ENCODE measurements around the gene GMPPA.

GMPPA gene

DNA sequence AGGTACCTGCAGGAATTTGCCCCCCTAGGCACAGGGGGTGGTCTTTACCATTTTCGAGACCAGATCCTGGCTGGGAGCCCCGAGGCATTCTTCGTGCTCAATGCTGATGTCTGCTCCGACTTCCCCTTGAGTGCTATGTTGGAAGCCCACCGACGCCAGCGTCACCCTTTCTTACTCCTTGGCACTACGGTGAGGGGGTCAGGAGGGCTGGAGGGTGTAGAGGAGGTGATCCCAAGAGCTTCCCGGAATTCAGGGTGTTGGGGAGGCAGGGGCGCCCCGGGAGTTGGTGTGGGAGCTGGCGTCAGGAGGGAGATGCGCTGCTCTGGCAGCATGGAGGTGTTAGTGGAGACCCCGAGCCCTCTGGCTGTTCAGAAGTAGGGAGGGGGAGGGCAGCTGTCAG, 3.2 kb downstream of the GMPPA start:
- H3K4me3 Mint-ChIP-seq = no peak overlapping the region
- no peak overlapping the region for H3K27ac Mint-ChIP-seq

GRCh38 chr2:219502618-219503017, 3.9 kb downstream of the GMPPA start:
- Mint-ChIP-seq H3K36me3 (ENCODE audit: low read depth) (peaks cover 17% of the 10 kb centered on the region), H3K4me3 (no peak overlapping the region), H3K27me3 (peaks cover 7% of the 10 kb centered on the region)

More for the DNA sequence above, 3.2 kb downstream of the GMPPA start:
- no peaks in the 10 kb centered on the region for H3K9me3 Mint-ChIP-seq
- H3K4me1 Mint-ChIP-seq (ENCODE audit: low read depth) = peaks cover 32% of the 10 kb centered on the region
- peaks cover 17% of the 10 kb centered on the region for H3K36me3 Mint-ChIP-seq (ENCODE audit: low read depth)
- H3K27me3 Mint-ChIP-seq = peaks cover 12% of the 10 kb centered on the region

DNA sequence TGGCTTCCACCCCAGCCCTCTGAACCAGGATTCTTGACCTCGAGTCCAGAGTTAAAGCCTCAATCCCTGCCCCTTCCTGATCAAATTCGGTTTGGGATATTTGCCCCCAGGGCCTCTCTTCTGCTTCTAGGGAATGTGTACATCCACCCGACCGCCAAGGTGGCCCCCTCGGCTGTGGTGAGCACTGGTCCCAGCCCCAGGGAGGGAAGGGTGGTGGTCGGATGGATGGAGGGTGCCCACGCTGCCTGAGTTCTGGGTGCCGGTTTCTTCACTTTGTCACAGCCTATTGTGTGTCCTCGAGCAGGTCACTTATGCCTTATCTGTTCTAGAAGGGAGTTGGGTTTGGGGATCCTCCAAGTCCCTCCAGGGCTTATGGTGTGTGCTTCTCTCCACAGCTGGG, 6.9 kb downstream of the GMPPA start:
- H3K36me3 Mint-ChIP-seq (ENCODE audit: low read depth) = peaks cover 17% of the 10 kb centered on the region
- no peak overlapping the region for H3K4me3 Mint-ChIP-seq
- peaks cover 12% of the 10 kb centered on the region for H3K27me3 Mint-ChIP-seq
- no peak overlapping the region for H3K27ac Mint-ChIP-seq
- H3K4me1 Mint-ChIP-seq (ENCODE audit: low read depth) = peaks cover 9% of the 10 kb centered on the region
- H3K9me3 Mint-ChIP-seq = no peaks in the 10 kb centered on the region

More at GRCh38 chr2:219502618-219503017, 3.9 kb downstream of the GMPPA start:
- Mint-ChIP-seq H3K9me3 (no peaks in the 10 kb centered on the region), H3K4me1 (ENCODE audit: low read depth) (peaks cover 27% of the 10 kb centered on the region), H3K27ac (no peak overlapping the region)

DNA sequence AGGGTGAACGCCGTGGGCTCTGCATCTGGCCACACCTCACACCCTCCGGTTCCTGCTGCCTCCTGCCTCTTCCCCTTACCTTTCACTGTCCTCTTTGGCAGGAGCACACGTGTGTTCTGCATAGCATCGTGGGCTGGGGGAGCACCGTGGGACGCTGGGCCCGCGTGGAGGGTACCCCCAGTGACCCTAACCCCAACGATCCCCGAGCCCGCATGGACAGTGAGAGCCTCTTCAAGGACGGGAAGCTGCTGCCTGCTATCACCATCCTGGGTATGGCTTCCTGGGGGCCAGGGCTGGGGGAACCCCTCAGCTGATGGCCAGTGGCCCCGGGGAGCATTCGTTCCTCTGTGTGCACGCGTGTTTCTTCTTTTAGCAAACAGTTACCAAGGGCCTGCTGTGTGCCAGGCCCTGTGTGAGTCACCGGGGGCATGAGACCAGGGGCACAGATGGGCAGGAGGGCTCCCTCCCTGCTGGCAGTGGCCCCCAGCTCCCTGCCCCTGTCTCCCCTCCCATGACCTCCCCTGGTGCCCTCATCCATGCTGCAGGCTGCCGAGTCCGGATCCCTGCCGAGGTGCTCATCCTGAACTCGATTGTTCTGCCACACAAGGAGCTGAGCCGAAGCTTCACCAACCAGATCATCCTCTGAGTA, 7.6 kb downstream of the GMPPA start:
- peaks cover 17% of the 10 kb centered on the region for H3K36me3 Mint-ChIP-seq (ENCODE audit: low read depth)
- H3K9me3 Mint-ChIP-seq = no peaks in the 10 kb centered on the region
- no peak overlapping the region for H3K27ac Mint-ChIP-seq
- no peak overlapping the region for H3K4me3 Mint-ChIP-seq
- H3K4me1 Mint-ChIP-seq (ENCODE audit: low read depth) = peaks cover 9% of the 10 kb centered on the region
- H3K27me3 Mint-ChIP-seq = peaks cover 19% of the 10 kb centered on the region

DNA sequence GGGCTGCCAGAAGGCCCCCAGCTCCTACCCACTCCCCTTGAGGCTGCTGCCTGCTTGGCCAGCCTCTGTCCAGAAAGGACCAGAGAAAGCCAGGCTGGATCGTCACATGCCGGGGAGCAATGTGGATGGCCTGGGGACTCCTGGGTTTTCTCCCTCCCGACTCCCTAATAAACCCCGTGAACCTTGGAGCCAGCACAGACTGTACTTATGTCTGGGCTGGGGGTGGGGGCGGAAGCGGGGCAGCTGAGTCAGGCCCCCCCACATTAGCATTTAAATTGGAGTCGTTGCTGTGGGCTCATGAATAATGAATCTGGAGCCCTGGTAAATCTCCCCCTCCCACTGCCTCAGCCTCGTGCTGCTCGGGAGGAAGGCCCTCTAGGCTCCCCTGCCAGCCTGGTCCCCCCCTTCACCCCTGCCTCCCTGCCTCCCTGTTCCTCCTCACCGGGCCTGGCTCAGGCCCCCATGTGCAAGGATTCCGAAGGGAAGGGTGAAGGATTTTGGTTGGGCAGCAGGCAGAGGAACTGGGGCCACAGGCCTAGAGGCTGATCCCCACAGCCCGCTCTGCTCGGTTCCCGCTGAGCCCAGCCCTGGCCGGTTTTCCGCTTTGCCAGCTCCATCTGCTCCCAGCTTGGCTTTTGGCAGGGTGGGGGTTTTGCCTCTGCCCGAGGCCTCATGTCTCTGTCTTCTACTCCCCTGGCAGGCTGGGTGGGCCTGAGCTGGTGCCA, 8.3 kb downstream of the GMPPA start:
- H3K4me1 Mint-ChIP-seq (ENCODE audit: low read depth) = peaks cover 9% of the 10 kb centered on the region
- peaks cover 21% of the 10 kb centered on the region for H3K27me3 Mint-ChIP-seq
- H3K9me3 Mint-ChIP-seq = no peaks in the 10 kb centered on the region
- H3K4me3 Mint-ChIP-seq = no peak overlapping the region
- H3K36me3 Mint-ChIP-seq (ENCODE audit: low read depth) = peaks cover 17% of the 10 kb centered on the region
- H3K27ac Mint-ChIP-seq = no peak overlapping the region

GRCh38 chr2:219507581-219508443, 9.1 kb downstream of the GMPPA start:
- Mint-ChIP-seq H3K27me3 (peaks cover 27% of the 10 kb centered on the region), H3K9me3 (no peaks in the 10 kb centered on the region), H3K4me3 (no peak overlapping the region), H3K27ac (no peak overlapping the region), H3K4me1 (ENCODE audit: low read depth) (peaks cover 9% of the 10 kb centered on the region), H3K36me3 (ENCODE audit: low read depth) (peaks cover 17% of the 10 kb centered on the region)

- H3K27me3 Mint-ChIP-seq = peaks cover 31% of the 10 kb centered on the region
- H3K4me1 Mint-ChIP-seq (ENCODE audit: low read depth) = peaks cover 10% of the 10 kb centered on the region
- H3K4me3 Mint-ChIP-seq = no peak overlapping the region
- H3K27ac Mint-ChIP-seq = no peak overlapping the region
- H3K36me3 Mint-ChIP-seq (ENCODE audit: low read depth) = peaks cover 17% of the 10 kb centered on the region
- H3K9me3 Mint-ChIP-seq = no peaks in the 10 kb centered on the region
Measured at GRCh38 chr2:219508444-219508734, 9.7 kb downstream of the GMPPA start.

DNA sequence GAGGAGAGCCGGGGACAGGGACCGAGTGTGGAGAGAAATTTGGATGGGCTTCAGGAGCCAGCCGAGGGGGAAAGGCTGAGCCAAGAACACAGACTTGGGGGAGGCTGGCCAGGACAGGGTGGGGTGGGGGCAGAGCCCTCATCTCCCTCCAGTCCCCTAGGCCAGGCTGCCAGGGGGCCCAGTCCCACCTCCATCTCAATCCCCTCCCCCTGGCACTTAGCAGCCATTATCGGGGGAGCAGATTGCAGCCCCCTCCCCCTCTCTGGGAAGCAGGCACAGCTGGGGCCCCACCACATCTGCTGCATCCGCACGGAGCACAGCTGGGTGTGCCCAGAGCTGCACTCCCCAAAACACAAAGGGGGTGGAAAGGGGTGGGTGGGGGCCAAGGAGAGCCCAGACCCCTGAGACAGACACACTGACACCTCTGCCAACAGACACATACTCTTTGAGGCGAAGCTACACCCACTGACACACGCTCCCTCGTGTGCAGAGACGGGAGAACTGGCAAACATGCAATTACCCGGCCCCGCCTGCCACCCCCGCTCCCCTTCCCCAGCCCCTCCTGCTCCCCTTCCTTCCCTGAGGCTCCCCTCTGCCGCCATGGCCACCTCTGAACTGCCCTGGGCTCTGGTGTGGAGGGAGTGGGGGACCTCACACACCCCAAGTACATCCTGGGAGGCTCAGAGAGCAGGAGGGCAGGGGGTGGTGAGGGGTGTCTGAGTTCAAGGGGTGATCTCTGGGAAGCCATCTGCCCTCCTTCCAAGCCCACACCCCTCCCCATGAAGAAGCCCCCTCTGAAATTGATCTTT, 10.5 kb downstream of the GMPPA start:
- H3K4me1 Mint-ChIP-seq (ENCODE audit: low read depth) = peaks cover 13% of the 10 kb centered on the region
- no peak overlapping the region for H3K27ac Mint-ChIP-seq
- H3K27me3 Mint-ChIP-seq = peaks cover 39% of the 10 kb centered on the region
- H3K36me3 Mint-ChIP-seq (ENCODE audit: low read depth) = peaks cover 17% of the 10 kb centered on the region
- H3K9me3 Mint-ChIP-seq = no peaks in the 10 kb centered on the region
- peak overlapping the region; percentile 20 for H3K4me3 Mint-ChIP-seq

DNA sequence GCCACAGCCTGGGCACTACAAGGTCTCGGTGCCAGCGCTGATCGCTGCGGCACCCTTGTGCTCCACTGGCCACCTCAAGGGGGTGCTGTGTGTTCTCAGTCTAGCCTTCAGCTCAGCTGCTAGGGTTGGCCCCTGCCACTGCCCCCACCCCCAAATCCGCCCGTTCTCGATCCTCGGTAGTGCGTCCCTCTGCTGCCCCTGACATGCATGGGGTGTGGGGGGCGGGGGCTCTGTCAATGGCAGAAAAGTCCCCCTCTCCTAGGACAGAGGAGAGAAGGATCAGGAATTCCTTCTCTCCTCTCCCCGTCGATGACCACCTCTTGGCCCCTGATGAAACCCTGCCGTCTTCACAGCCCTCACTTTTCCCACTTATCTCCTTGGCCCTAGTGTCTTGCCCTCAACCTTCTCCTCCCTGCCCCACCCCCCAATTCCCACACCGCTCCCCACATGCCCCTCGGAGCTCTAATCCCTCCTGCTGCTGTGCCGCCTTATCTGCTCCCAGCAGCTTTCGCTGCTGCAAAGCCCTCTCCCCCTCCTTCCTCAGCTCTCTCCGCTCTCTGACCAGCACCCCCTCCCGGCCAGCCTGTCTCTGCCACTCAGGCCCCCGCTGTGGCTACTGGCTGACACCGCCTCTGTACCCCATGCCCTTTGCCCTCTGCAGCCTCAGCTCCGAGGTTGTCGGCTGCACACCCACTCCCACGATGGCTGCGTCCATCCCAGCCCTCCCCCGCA, 11.3 kb downstream of the GMPPA start:
- H3K36me3 Mint-ChIP-seq (ENCODE audit: low read depth) = peaks cover 10% of the 10 kb centered on the region
- no peak overlapping the region for H3K27ac Mint-ChIP-seq
- peak overlapping the region; percentile 20 for H3K4me3 Mint-ChIP-seq
- H3K9me3 Mint-ChIP-seq = no peaks in the 10 kb centered on the region
- H3K27me3 Mint-ChIP-seq = peaks cover 42% of the 10 kb centered on the region
- peaks cover 13% of the 10 kb centered on the region for H3K4me1 Mint-ChIP-seq (ENCODE audit: low read depth)

DNA sequence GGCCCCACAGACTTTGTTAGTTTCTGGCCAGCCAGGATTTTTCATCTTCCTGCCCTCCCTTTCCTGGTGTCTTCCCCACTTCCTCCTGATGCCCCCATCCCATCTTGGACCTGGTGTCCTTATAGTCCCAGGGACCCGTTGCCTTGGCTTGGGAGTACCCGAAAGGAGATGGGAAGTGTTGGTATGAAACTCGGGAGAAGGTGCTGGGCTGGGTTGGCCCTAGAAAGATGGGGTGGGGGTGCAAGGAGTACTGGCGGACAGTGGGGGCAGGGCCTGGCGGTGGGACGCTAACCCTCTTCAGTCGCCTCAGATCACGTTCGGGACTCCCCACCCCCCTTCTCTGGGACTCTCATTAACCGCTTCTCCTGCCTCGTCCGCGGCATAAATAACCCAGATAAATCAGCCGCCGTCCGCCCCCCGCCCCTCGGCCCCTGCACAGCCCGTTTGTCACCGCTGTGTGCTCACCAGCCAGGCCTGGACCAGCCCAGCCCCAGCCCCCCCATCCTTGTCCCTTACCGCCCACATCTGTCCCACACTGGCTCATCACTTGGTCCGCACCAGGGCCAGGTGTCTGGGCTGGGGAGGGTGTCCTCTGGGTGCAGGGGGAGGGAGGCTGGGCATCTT, 11.9 kb downstream of the GMPPA start:
- Mint-ChIP-seq H3K9me3 (no peaks in the 10 kb centered on the region), H3K27me3 (peaks cover 49% of the 10 kb centered on the region), H3K4me3 (no peak overlapping the region), H3K36me3 (ENCODE audit: low read depth) (peaks cover 6% of the 10 kb centered on the region), H3K4me1 (ENCODE audit: low read depth) (peaks cover 13% of the 10 kb centered on the region), H3K27ac (no peak overlapping the region)

DNA sequence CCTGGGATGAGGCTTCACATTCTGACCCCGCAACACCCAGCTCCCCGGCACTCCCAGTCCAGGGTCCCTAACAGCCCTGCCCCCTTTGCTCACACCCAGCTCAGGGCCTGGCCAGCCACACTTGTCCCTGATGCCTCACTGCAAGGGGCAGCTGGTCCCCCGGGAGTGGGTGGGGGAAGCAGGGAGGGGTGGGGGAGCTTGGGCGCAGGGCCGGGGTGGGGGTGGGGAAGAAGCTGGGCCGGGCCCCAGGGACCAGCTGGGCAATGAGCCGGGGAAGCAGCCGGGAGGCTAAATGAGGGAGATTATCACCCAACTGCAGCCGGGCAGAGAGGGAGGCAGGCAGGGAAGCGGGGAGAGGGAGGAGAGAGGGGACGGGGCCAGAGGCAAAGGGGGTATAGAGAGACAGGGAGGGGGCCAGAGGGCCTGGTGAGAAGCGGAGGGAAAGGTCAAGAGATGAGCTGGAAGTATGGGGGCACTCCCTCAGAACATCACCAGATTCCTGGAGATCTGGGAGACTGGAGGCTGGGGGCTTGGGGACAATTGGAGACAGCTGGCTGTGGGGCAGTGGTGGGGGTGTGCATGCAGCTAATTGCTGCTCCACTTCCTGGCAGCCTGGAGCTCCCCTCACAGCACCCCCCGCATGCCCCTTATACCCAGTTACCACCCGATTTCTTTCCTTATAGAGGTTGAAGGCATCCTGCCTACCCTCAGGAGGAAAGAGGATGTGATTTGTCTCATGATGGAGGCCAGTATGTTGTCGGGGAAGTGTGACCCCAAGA, 13.0 kb downstream of the GMPPA start:
- Mint-ChIP-seq H3K27me3 (peaks cover 59% of the 10 kb centered on the region), H3K4me3 (no peak overlapping the region), H3K4me1 (ENCODE audit: low read depth) (peaks cover 13% of the 10 kb centered on the region), H3K36me3 (ENCODE audit: low read depth) (peaks cover under 1% of the 10 kb centered on the region), H3K27ac (no peak overlapping the region), H3K9me3 (no peaks in the 10 kb centered on the region)

- no peak overlapping the region for H3K27ac Mint-ChIP-seq
- H3K4me1 Mint-ChIP-seq (ENCODE audit: low read depth) = peaks cover 13% of the 10 kb centered on the region
- H3K36me3 Mint-ChIP-seq (ENCODE audit: low read depth) = no peaks in the 10 kb centered on the region
- no peak overlapping the region for H3K4me3 Mint-ChIP-seq
- no peaks in the 10 kb centered on the region for H3K9me3 Mint-ChIP-seq
- H3K27me3 Mint-ChIP-seq = peaks cover 69% of the 10 kb centered on the region
Measured at GRCh38 chr2:219512524-219513216, 14.0 kb downstream of the GMPPA start.

DNA sequence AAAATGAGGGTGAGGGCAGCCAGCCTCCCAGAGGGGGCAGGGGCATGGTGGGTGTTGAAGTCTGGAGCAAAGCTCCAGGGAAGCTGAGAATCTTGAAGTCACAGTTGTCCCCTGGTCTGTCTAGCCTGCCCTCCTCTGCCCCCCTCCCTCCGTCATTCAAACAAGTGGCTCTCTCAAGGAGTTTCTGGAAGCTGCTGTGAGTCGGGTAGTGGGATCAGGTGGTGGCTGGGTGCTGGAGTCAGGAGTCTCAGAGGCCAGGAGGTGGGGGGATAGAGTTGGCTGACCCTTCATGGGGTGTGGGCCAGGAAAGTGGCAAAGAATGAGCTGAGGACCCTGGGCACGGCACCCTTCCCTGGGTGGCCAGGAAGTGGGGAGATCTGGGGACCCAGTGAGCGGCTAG, 15.1 kb downstream of the GMPPA start:
- Mint-ChIP-seq H3K27me3 (peaks cover 73% of the 10 kb centered on the region), H3K4me3 (no peak overlapping the region), H3K9me3 (no peaks in the 10 kb centered on the region), H3K36me3 (ENCODE audit: low read depth) (no peaks in the 10 kb centered on the region), H3K27ac (no peak overlapping the region), H3K4me1 (ENCODE audit: low read depth) (peaks cover 13% of the 10 kb centered on the region)
